Right lobe of liver (tissue), 4 donors: ENCODE measurements around the gene RIMBP2.

Experiments
- CTCF ChIP-seq, 4 donors: fragments of 200-600 bp in 3 of 4; fragments of 450-650 bp in 1 of 4; IDR thresholded peaks; one replicate each; pipeline versions ENCODE4 v1.5.1 to v1.8.0; 2016 to 2022; ENCODE audit warnings: antibody characterized with exemption in 4 of 4, mild to moderate bottlenecking in 2 of 4
- POLR2A ChIP-seq: fragments of 450-650 bp; IDR thresholded peaks from one replicate; pipeline ENCODE4 v1.6.1; 2017; ENCODE audit warnings: antibody characterized with exemption, mild to moderate bottlenecking
- donor health status: DM: no; HTN: no; CAD: no.
- donor health status: DM: no; HTN: no; CAD: no.
- donor health status: DM: no; HTN: yes; CAD: no.

GRCh38 chr12:130369816-130370215 lies 346.3 kb downstream of the RIMBP2 start:
- TF ChIP-seq CTCF (IDR thresholded peaks at IDR 0.05) = no peak
- TF ChIP-seq POLR2A = no peak
